Prostate gland (tissue), 2 donors: Measurements from ENCODE around the gene ESF1.

Experiments used
- CTCF ChIP-seq, 4 experiments: fragments of 200-600 bp in 2 of 4; fragments of 450-650 bp in 2 of 4; sonication (generic) in 2 of 4; IDR thresholded peaks; 1 replicate in 3 of 4; 2 replicates in 1 of 4; pipeline ENCODE4 v1.5.1; 2016 to 2019; ENCODE audit warnings: antibody characterized with exemption in 4 of 4, mild to moderate bottlenecking in 2 of 4, moderate library complexity in 2 of 4
- POLR2A ChIP-seq: fragments of 450-650 bp; IDR thresholded peaks from one replicate; pipeline ENCODE4 v1.6.1; 2016; ENCODE audit warnings: antibody characterized with exemption, mild to moderate bottlenecking
- POLR2AphosphoS5 ChIP-seq: sonication (generic); formaldehyde crosslinking; IDR thresholded peaks from one replicate; pipeline ENCODE4 v1.6.1; 2017; ENCODE audit warnings: antibody characterized with exemption

GRCh38 chr20:13800728-13801134 is 16.0 kb upstream of the ESF1 start:
- TF ChIP-seq CTCF (IDR thresholded peaks at IDR 0.05) (no peak), POLR2A (no peak), POLR2AphosphoS5 (peak; percentile 82)
